KMS-11 (cell line): ENCODE measurements around the gene MASP2.
"Not testable (repeated sequence)": the region's sequence is repeated elsewhere in the genome, so short reads cannot be mapped to it uniquely, and the experiment has no call there.

Source experiments
- H2AFZ ChIP-seq: fragments of 200-600 bp; sonication (generic); 2 replicates; pipeline ENCODE4 v1.6.1; 2016; ENCODE audit warnings: antibody characterized with exemption, mixed run types, low read depth
- H3K27ac ChIP-seq: fragments of 200-600 bp; sonication (generic); 2 replicates; pipeline ENCODE4 v1.6.1; 2016; ENCODE audit warnings: mild to moderate bottlenecking, mixed run types
- H3K27me3 ChIP-seq: fragments of 200-600 bp; sonication (generic); 2 replicates; pipeline ENCODE4 v1.6.1; 2017; ENCODE audit warnings: mild to moderate bottlenecking, low read depth, mixed run types, moderate library complexity; ENCODE audit not compliant: insufficient read depth
- H3K36me3 ChIP-seq: fragments of 200-600 bp; sonication (generic); 2 replicates; pipeline ENCODE4 v1.6.1; 2017; ENCODE audit warnings: mild to moderate bottlenecking, mixed run types; ENCODE audit not compliant: insufficient read depth
- H3K4me1 ChIP-seq: fragments of 200-600 bp; sonication (generic); 2 replicates; pipeline ENCODE4 v1.6.1; 2016; ENCODE audit warnings: mild to moderate bottlenecking, low read depth, mixed run types; ENCODE audit not compliant: poor library complexity, severe bottlenecking
- H3K4me2 ChIP-seq: fragments of 200-600 bp; sonication (generic); 2 replicates; pipeline ENCODE4 v1.7.0; 2016; ENCODE audit warnings: mild to moderate bottlenecking, mixed run types
- H3K4me3 ChIP-seq: fragments of 200-600 bp; sonication (generic); IDR thresholded peaks from 2 replicates; pipeline ENCODE4 v1.6.1; 2017; ENCODE audit warnings: low read depth, low read length, mixed read lengths; ENCODE audit not compliant: insufficient read depth
- H3K79me2 ChIP-seq: fragments of 200-600 bp; sonication (generic); 2 replicates; pipeline ENCODE4 v1.6.1; 2016; ENCODE audit warnings: low read depth, mixed run types; ENCODE audit not compliant: insufficient read depth
- H3K9ac ChIP-seq: fragments of 200-600 bp; sonication (generic); 2 replicates; pipeline ENCODE4 v1.6.1; 2016; ENCODE audit warnings: mild to moderate bottlenecking, mixed run types
- H4K20me1 ChIP-seq: fragments of 200-600 bp; sonication (generic); 2 replicates; pipeline ENCODE4 v1.6.1; 2016; ENCODE audit warnings: mild to moderate bottlenecking, mixed run types; ENCODE audit not compliant: insufficient read depth
- TF ChIP-seq, protein P1 (sequence below): fragments of 200-600 bp; sonication (generic); conservative IDR thresholded peaks from 2 replicates; pipeline ENCODE4 v1.6.1; 2017; ENCODE audit warnings: low read depth, mild to moderate bottlenecking, antibody characterized with exemption, low read length, moderate library complexity, mixed read lengths

MASP2 gene

GRCh38 chr1:11046625-11047365, at the start of gene MASP2:
TSS of gene MASP2 (minus strand) at chr1:11047239. CDS start at chr1:11047207, 32 bp downstream.
- H3K27me3 ChIP-seq = peaks cover 13% of the 10 kb centered on the region; the same call in 1 of the 2 replicates
- no peak within 1 kb of the TSS for H3K4me3 ChIP-seq
- no peak within 1 kb of the TSS for H3K4me2 ChIP-seq
- H3K9ac ChIP-seq = no peak within 1 kb of the TSS
- no peaks in the 10 kb centered on the region for H3K4me1 ChIP-seq
- H3K36me3 ChIP-seq = no peaks in the 10 kb centered on the region
- TF ChIP-seq, protein P1, sequence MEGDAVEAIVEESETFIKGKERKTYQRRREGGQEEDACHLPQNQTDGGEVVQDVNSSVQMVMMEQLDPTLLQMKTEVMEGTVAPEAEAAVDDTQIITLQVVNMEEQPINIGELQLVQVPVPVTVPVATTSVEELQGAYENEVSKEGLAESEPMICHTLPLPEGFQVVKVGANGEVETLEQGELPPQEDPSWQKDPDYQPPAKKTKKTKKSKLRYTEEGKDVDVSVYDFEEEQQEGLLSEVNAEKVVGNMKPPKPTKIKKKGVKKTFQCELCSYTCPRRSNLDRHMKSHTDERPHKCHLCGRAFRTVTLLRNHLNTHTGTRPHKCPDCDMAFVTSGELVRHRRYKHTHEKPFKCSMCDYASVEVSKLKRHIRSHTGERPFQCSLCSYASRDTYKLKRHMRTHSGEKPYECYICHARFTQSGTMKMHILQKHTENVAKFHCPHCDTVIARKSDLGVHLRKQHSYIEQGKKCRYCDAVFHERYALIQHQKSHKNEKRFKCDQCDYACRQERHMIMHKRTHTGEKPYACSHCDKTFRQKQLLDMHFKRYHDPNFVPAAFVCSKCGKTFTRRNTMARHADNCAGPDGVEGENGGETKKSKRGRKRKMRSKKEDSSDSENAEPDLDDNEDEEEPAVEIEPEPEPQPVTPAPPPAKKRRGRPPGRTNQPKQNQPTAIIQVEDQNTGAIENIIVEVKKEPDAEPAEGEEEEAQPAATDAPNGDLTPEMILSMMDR = no peak
- H3K79me2 ChIP-seq = no peaks in the 10 kb centered on the region
- no peaks in the 10 kb centered on the region for H4K20me1 ChIP-seq
- no peak within 1 kb of the TSS for H3K27ac ChIP-seq
- no peak within 1 kb of the TSS for H2AFZ ChIP-seq

DNA sequence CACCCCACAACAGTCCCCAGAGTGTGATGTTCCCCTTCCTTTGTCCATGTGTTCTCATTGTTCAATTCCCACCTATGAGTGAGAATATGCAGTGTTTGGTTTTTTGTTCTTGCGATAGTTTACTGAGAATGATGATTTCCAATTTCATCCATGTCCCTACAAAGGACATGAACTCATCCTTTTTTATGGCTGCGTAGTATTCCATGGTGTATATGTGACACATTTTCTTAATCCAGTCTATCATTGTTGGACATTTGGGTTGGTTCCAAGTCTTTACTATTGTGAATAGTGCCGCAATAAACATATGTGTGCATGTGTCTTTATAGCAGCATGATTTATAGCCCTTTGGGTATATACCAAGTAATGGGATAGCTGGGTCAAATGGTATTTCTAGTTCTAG, 36.7 kb upstream of the MASP2 start:
- H3K4me3 ChIP-seq, H3K79me2 ChIP-seq, H3K36me3 ChIP-seq, H2AFZ ChIP-seq, H3K9ac ChIP-seq, H3K27me3 ChIP-seq, H3K4me2 ChIP-seq, H4K20me1 ChIP-seq, H3K27ac ChIP-seq: not testable (repeated sequence)
- H3K4me1 ChIP-seq = peaks cover 16% of the 10 kb centered on the region

DNA sequence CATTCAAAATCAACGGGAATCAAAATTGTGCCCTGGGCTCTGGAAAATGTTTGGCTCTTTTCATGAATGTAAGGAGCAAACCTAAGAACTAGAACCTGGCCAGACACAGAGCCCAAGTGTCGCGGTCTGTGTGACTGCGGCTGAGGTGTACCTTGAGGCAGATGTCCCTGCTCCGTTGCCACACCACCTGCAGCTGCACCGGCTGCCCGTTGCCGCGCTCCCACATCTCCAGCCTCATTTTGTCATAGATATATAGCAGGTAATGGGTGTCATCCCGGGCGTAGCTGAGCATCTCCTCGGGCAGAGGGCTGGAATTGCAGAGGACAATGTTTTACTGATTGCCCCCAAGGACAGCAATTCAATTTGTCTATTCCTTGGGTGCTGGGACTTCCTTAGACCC, 33.9 kb upstream of the MASP2 start:
- H3K79me2 ChIP-seq = no peaks in the 10 kb centered on the region
- no peaks in the 10 kb centered on the region for H4K20me1 ChIP-seq
- H3K4me1 ChIP-seq = peaks cover 16% of the 10 kb centered on the region
- no peaks in the 10 kb centered on the region for H3K36me3 ChIP-seq
- H3K4me3 ChIP-seq = no peak overlapping the region
- H3K27ac ChIP-seq = no peak overlapping the region
- no peak overlapping the region for H3K4me2 ChIP-seq
- no peak overlapping the region for H3K9ac ChIP-seq
- TF ChIP-seq, protein P1 = no peak
- no peak overlapping the region for H2AFZ ChIP-seq
- H3K27me3 ChIP-seq = no peaks in the 10 kb centered on the region

- H3K36me3 ChIP-seq = no peaks in the 10 kb centered on the region
Observed at GRCh38 chr1:11078631-11079030, 31.6 kb upstream of the MASP2 start.

DNA sequence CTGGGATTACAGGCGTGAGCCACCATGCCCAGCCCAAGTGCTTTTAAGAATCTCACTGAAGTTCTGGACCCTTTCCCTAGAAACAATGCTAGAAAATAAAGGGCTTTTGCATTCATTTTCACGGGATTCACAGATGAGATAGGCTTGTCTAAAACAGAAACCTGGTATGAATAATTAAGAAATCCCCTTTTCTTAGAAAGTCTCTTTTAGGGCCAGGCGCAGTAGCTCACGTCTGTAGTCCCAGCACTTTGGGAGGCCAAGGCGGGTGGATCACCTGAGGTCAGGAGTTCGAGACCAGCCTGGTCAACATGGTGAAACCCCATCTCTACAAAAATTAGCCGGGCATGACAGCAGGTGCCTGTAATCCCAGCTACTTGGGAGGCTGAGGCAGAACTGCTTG, 26.4 kb upstream of the MASP2 start:
- not testable (repeated sequence) for H3K27ac ChIP-seq, H3K9ac ChIP-seq, H3K4me3 ChIP-seq, H4K20me1 ChIP-seq, H3K79me2 ChIP-seq, H2AFZ ChIP-seq, H3K27me3 ChIP-seq, H3K4me2 ChIP-seq, H3K4me1 ChIP-seq, H3K36me3 ChIP-seq

More at GRCh38 chr1:11078631-11079030, 31.6 kb upstream of the MASP2 start:
- H3K4me1 ChIP-seq = peaks cover 16% of the 10 kb centered on the region
- H3K79me2 ChIP-seq = no peaks in the 10 kb centered on the region
- no peaks in the 10 kb centered on the region for H4K20me1 ChIP-seq
- no peak overlapping the region for H3K4me3 ChIP-seq
- no peak overlapping the region for H2AFZ ChIP-seq
- no peak overlapping the region for H3K9ac ChIP-seq
- TF ChIP-seq, protein P1 = no peak
- no peak overlapping the region for H3K27ac ChIP-seq
- H3K27me3 ChIP-seq = no peaks in the 10 kb centered on the region
- H3K4me2 ChIP-seq = no peak overlapping the region
